Neural crest cell (in vitro differentiated cells): Measurements from ENCODE around the gene GDE1. TPM values are rescaled to one million over a fixed set of nuclear protein-coding genes. Genes with fewer than 3 reads are reported as not detected.

Experiments used
- DNase-seq: peaks from one replicate; pipeline ENCODE4 v3.0.0; 2021; ENCODE audit warnings: low read depth, mixed read lengths, low spot score
- H3K27ac Mint-ChIP-seq: one replicate; pipeline ENCODE4 v1.8.0; 2021; ENCODE audit warnings: mild to moderate bottlenecking, mixed read lengths; ENCODE audit not compliant: unreplicated experiment
- H3K27me3 Mint-ChIP-seq: 2 replicates; pipeline ENCODE4 v1.8.0; 2021; ENCODE audit warnings: low read depth, mild to moderate bottlenecking, mixed read lengths
- H3K36me3 Mint-ChIP-seq: 2 replicates; pipeline ENCODE4 v1.8.0; 2021; ENCODE audit warnings: low read depth, mild to moderate bottlenecking, mixed read lengths
- H3K4me1 Mint-ChIP-seq: 2 replicates; pipeline ENCODE4 v1.8.0; 2021; ENCODE audit warnings: mixed read lengths
- H3K4me3 Mint-ChIP-seq: one replicate; pipeline ENCODE4 v1.8.0; 2021; ENCODE audit warnings: mild to moderate bottlenecking, mixed read lengths
- H3K9me3 Mint-ChIP-seq: 2 replicates; pipeline ENCODE4 v1.8.0; 2021; ENCODE audit warnings: mixed read lengths
- CTCF ChIP-seq: fragments of 200-600 bp; sonication (generic); conservative IDR thresholded peaks from 2 replicates; pipeline ENCODE4 v1.5.0; 2021; ENCODE audit warnings: antibody characterized with exemption, mild to moderate bottlenecking
- total RNA-seq: library from RNA; stranded (reverse); gene quantifications from 2 replicates; pipeline ENCODE4 v1.2.1, GENCODE V29; 2021

Gene GDE1
- total RNA-seq, 1 donor from 2014 or later = 63.2 TPM

- no peak for TF ChIP-seq CTCF
- H3K36me3 Mint-ChIP-seq = peaks cover 12% of the 10 kb centered on the region
- no peaks in the 10 kb centered on the region for H3K4me1 Mint-ChIP-seq
- no peak overlapping the region for H3K4me3 Mint-ChIP-seq
- no peak overlapping the region for H3K27ac Mint-ChIP-seq
- no peaks in the 10 kb centered on the region for H3K27me3 Mint-ChIP-seq
- no peak for DNase-seq
- no peaks in the 10 kb centered on the region for H3K9me3 Mint-ChIP-seq
These were observed 24.7 kb downstream of the GDE1 start for GRCh38 chr16:19497176-19497575.

GRCh38 chr16:19490619-19491018 lies 31.3 kb downstream of the GDE1 start:
- H3K4me3 Mint-ChIP-seq = no peak overlapping the region
- H3K27ac Mint-ChIP-seq = no peak overlapping the region
- peaks cover 12% of the 10 kb centered on the region for H3K4me1 Mint-ChIP-seq
- no peaks in the 10 kb centered on the region for H3K9me3 Mint-ChIP-seq
- H3K27me3 Mint-ChIP-seq = no peaks in the 10 kb centered on the region
- H3K36me3 Mint-ChIP-seq = no peaks in the 10 kb centered on the region
- DNase-seq = no peak
- TF ChIP-seq CTCF = no peak

- Mint-ChIP-seq H3K4me1 (peaks cover 12% of the 10 kb centered on the region), H3K36me3 (no peaks in the 10 kb centered on the region), H3K27me3 (no peaks in the 10 kb centered on the region), H3K9me3 (no peaks in the 10 kb centered on the region), H3K27ac (no peak overlapping the region), H3K4me3 (no peak overlapping the region)
- no peak for DNase-seq
- no peak for TF ChIP-seq CTCF
These were observed 33.7 kb downstream of the GDE1 start for GRCh38 chr16:19488213-19488640.

- Mint-ChIP-seq H3K27ac (no peak overlapping the region), H3K9me3 (no peaks in the 10 kb centered on the region), H3K27me3 (no peaks in the 10 kb centered on the region), H3K4me1 (peaks cover 12% of the 10 kb centered on the region), H3K36me3 (no peaks in the 10 kb centered on the region), H3K4me3 (no peak overlapping the region)
- no peak for TF ChIP-seq CTCF
- DNase-seq = no peak
These were observed 35.1 kb downstream of the GDE1 start for GRCh38 chr16:19486750-19487325.

- Mint-ChIP-seq H3K4me1 (peaks cover 12% of the 10 kb centered on the region), H3K27me3 (no peaks in the 10 kb centered on the region), H3K27ac (no peak overlapping the region), H3K36me3 (no peaks in the 10 kb centered on the region), H3K9me3 (no peaks in the 10 kb centered on the region), H3K4me3 (no peak overlapping the region)
- DNase-seq = no peak
- no peak for TF ChIP-seq CTCF
These were observed 35.8 kb downstream of the GDE1 start for GRCh38 chr16:19486051-19486450.

- no peak for TF ChIP-seq CTCF
- Mint-ChIP-seq H3K27ac (no peak overlapping the region), H3K27me3 (no peaks in the 10 kb centered on the region), H3K36me3 (no peaks in the 10 kb centered on the region), H3K4me3 (no peak overlapping the region), H3K4me1 (peaks cover 12% of the 10 kb centered on the region), H3K9me3 (no peaks in the 10 kb centered on the region)
- DNase-seq = no peak
These were observed 36.3 kb downstream of the GDE1 start for GRCh38 chr16:19485611-19486010.
